ENCODE measurements around the gene AGRN. TPM values are rescaled to one million over a fixed set of nuclear protein-coding genes. Genes with fewer than 3 reads are reported as not detected.

AGRN gene
- total RNA-seq, 3 donors from 2014 or later (not counting 1 experiment from before 2014, with no cell fraction given): 4.1 to 5.0 (median 4.6) TPM

- ATAC-seq: no peak
- no peak overlapping the region for H3K27ac ChIP-seq (ENCODE audit: low read length)
- no peak overlapping the region for H3K27ac Mint-ChIP-seq
- peaks cover 0 to 1% of the 10 kb centered on the region in 2 donors for H3K4me1 Mint-ChIP-seq
- H3K36me3 ChIP-seq (ENCODE audit: control insufficient read depth, insufficient read depth, low read length): no peaks in the 10 kb centered on the region
- H3K27me3 ChIP-seq (ENCODE audit: control insufficient read depth, insufficient read depth, low read length): no peaks in the 10 kb centered on the region
- WGBS (ENCODE audit: insufficient coverage): 90% methylated on average over 23 of the region's 23 CpGs
- no peak overlapping the region for H3K4me3 Mint-ChIP-seq
- TF ChIP-seq, protein P1, sequence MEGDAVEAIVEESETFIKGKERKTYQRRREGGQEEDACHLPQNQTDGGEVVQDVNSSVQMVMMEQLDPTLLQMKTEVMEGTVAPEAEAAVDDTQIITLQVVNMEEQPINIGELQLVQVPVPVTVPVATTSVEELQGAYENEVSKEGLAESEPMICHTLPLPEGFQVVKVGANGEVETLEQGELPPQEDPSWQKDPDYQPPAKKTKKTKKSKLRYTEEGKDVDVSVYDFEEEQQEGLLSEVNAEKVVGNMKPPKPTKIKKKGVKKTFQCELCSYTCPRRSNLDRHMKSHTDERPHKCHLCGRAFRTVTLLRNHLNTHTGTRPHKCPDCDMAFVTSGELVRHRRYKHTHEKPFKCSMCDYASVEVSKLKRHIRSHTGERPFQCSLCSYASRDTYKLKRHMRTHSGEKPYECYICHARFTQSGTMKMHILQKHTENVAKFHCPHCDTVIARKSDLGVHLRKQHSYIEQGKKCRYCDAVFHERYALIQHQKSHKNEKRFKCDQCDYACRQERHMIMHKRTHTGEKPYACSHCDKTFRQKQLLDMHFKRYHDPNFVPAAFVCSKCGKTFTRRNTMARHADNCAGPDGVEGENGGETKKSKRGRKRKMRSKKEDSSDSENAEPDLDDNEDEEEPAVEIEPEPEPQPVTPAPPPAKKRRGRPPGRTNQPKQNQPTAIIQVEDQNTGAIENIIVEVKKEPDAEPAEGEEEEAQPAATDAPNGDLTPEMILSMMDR (IDR thresholded peaks at IDR 0.05): no peak
- no peaks in the 10 kb centered on the region for H3K9me3 ChIP-seq (ENCODE audit: control insufficient read depth, insufficient read depth, low read length)
- no peaks in the 10 kb centered on the region for H3K36me3 Mint-ChIP-seq
- no peak overlapping the region for H3K4me3 ChIP-seq (ENCODE audit: low read length)
- intact Hi-C loops (cut with micrococcal nuclease): no loop called here
- no peaks in the 10 kb centered on the region for H3K27me3 Mint-ChIP-seq (ENCODE audit: low read depth in 2 of 2)
- no peak for DNase-seq
- H3K4me1 ChIP-seq (ENCODE audit: control insufficient read depth, insufficient read depth, low read length): peaks cover 5% of the 10 kb centered on the region
- H3K9me3 Mint-ChIP-seq: no peaks in the 10 kb centered on the region
Observed at GRCh38 chr1:1045129-1045528, 25.2 kb downstream of the AGRN start.

DNA sequence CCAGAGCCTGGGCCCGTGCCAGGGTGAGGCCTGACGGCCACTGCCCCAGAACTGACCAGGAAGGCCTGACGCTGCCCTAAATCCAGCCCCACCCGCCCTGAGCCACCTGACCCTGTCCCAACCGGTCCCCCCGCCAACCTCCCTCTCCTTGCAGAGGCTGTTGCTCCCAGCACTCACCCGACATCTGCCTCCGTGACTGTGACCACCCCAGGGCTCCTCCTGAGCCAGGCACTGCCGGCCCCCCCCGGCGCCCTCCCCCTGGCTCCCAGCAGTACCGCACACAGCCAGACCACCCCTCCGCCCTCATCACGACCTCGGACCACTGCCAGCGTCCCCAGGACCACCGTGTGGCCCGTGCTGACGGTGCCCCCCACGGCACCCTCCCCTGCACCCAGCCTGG lies 26.3 kb downstream of the AGRN start:
- Histone ChIP-seq H3K9me3 (ENCODE audit: control insufficient read depth, insufficient read depth, low read length) (no peaks in the 10 kb centered on the region), H3K4me3 (ENCODE audit: low read length) (no peak overlapping the region), H3K27me3 (ENCODE audit: control insufficient read depth, insufficient read depth, low read length) (no peaks in the 10 kb centered on the region), H3K4me1 (ENCODE audit: control insufficient read depth, insufficient read depth, low read length) (no peaks in the 10 kb centered on the region), H3K27ac (ENCODE audit: low read length) (no peak overlapping the region), H3K36me3 (ENCODE audit: control insufficient read depth, insufficient read depth, low read length) (no peaks in the 10 kb centered on the region)
- Mint-ChIP-seq H3K36me3 (no peaks in the 10 kb centered on the region), H3K27ac (no peak overlapping the region), H3K4me1 (no peaks in the 10 kb centered on the region), H3K4me3 (no peak overlapping the region), H3K9me3 (no peaks in the 10 kb centered on the region), H3K27me3 (ENCODE audit: low read depth in 2 of 2) (no peaks in the 10 kb centered on the region)
- 95% methylated on average over 20 of the region's 20 CpGs for WGBS (ENCODE audit: insufficient coverage)
- TF ChIP-seq, protein P1 (IDR thresholded peaks at IDR 0.05): no peak
- intact Hi-C loops (cut with micrococcal nuclease): no loop called here
- no peak for ATAC-seq
- no peak for DNase-seq

DNA sequence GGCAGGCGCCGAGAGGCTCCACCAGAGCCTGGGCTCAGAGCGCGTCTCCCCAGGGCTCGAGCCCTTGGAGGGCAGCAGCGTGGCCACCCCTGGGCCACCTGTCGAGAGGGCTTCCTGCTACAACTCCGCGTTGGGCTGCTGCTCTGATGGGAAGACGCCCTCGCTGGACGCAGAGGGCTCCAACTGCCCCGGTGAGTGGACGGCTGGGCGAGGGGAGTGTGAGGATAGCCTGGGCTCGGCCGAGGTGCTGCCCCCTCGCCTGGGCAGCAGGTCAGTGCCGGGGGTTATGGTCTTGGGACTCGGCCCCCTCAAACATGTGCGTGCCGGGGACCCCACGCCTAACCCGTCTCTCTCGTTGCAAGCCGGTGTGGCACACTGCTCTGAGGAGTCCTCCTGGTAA lies 26.8 kb downstream of the AGRN start:
- Mint-ChIP-seq H3K9me3 (no peaks in the 10 kb centered on the region), H3K36me3 (no peaks in the 10 kb centered on the region), H3K4me3 (no peak overlapping the region), H3K4me1 (no peaks in the 10 kb centered on the region), H3K27me3 (ENCODE audit: low read depth in 2 of 2) (no peaks in the 10 kb centered on the region), H3K27ac (no peak overlapping the region)
- 94% methylated on average over 26 of the region's 26 CpGs for WGBS (ENCODE audit: insufficient coverage)
- Histone ChIP-seq H3K4me3 (ENCODE audit: low read length) (no peak overlapping the region), H3K36me3 (ENCODE audit: control insufficient read depth, insufficient read depth, low read length) (no peaks in the 10 kb centered on the region), H3K27me3 (ENCODE audit: control insufficient read depth, insufficient read depth, low read length) (no peaks in the 10 kb centered on the region), H3K9me3 (ENCODE audit: control insufficient read depth, insufficient read depth, low read length) (no peaks in the 10 kb centered on the region), H3K4me1 (ENCODE audit: control insufficient read depth, insufficient read depth, low read length) (no peaks in the 10 kb centered on the region), H3K27ac (ENCODE audit: low read length) (no peak overlapping the region)
- no peak for ATAC-seq
- intact Hi-C loops (cut with micrococcal nuclease): no loop called here
- DNase-seq: no peak
- TF ChIP-seq, protein P1 (IDR thresholded peaks at IDR 0.05): no peak

- TF ChIP-seq, protein P1 (IDR thresholded peaks at IDR 0.05): no peak
- no peak overlapping the region for H3K4me3 Mint-ChIP-seq
- H3K36me3 Mint-ChIP-seq: no peaks in the 10 kb centered on the region
- Histone ChIP-seq H3K27ac (ENCODE audit: low read length) (no peak overlapping the region), H3K4me3 (ENCODE audit: low read length) (no peak overlapping the region), H3K4me1 (ENCODE audit: control insufficient read depth, insufficient read depth, low read length) (no peaks in the 10 kb centered on the region), H3K36me3 (ENCODE audit: control insufficient read depth, insufficient read depth, low read length) (no peaks in the 10 kb centered on the region), H3K27me3 (ENCODE audit: control insufficient read depth, insufficient read depth, low read length) (no peaks in the 10 kb centered on the region), H3K9me3 (ENCODE audit: control insufficient read depth, insufficient read depth, low read length) (no peaks in the 10 kb centered on the region)
- no peaks in the 10 kb centered on the region for H3K4me1 Mint-ChIP-seq
- H3K27me3 Mint-ChIP-seq (ENCODE audit: low read depth in 2 of 2): no peaks in the 10 kb centered on the region
- no peak overlapping the region for H3K27ac Mint-ChIP-seq
- DNase-seq (no peak), ATAC-seq (no peak)
- H3K9me3 Mint-ChIP-seq: no peaks in the 10 kb centered on the region
- intact Hi-C loops (cut with micrococcal nuclease): no loop called here
- WGBS (ENCODE audit: insufficient coverage): 92% methylated on average over 19 of the region's 19 CpGs
Observed at GRCh38 chr1:1047407-1047806, 27.5 kb downstream of the AGRN start.
